ENCODE data around the gene E2F1.

The E2F1 gene

GRCh38 chr20:33709905-33710541, 23.8 kb upstream of the E2F1 start:
- Histone ChIP-seq H3K36me3 (peaks cover 59% of the 10 kb centered on the region), H3K4me1 (ENCODE audit: control insufficient read depth in 1 of 2, insufficient read depth in 1 of 2, low read depth in 1 of 2, low read length in 1 of 2) (no peaks in the 10 kb centered on the region), H3K9me3 (no peaks in the 10 kb centered on the region), H3K27ac (no peak overlapping the region), H3K27me3 (no peaks in the 10 kb centered on the region), H3K4me3 (ENCODE audit: low read depth in 1 of 2, low read length in 1 of 2) (no peak overlapping the region)
- TF ChIP-seq CTCF (IDR thresholded peaks at IDR 0.05): no peak

- no peak overlapping the region for H3K27ac ChIP-seq
- TF ChIP-seq CTCF (IDR thresholded peaks at IDR 0.05): no peak
- H3K4me3 ChIP-seq (ENCODE audit: low read depth in 1 of 2, low read length in 1 of 2): no peak overlapping the region
- H3K27me3 ChIP-seq: no peaks in the 10 kb centered on the region
- no peaks in the 10 kb centered on the region for H3K9me3 ChIP-seq
- no peaks in the 10 kb centered on the region for H3K4me1 ChIP-seq (ENCODE audit: control insufficient read depth in 1 of 2, insufficient read depth in 1 of 2, low read depth in 1 of 2, low read length in 1 of 2)
- peaks cover 56% of the 10 kb centered on the region for H3K36me3 ChIP-seq
Observed at GRCh38 chr20:33709398-33709797, 23.2 kb upstream of the E2F1 start.

- Histone ChIP-seq H3K36me3 (peaks cover 48% of the 10 kb centered on the region), H3K27me3 (no peaks in the 10 kb centered on the region), H3K9me3 (no peaks in the 10 kb centered on the region), H3K27ac (no peak overlapping the region), H3K4me3 (ENCODE audit: low read depth in 1 of 2, low read length in 1 of 2) (no peak overlapping the region), H3K4me1 (ENCODE audit: control insufficient read depth in 1 of 2, insufficient read depth in 1 of 2, low read depth in 1 of 2, low read length in 1 of 2) (no peaks in the 10 kb centered on the region)
- TF ChIP-seq CTCF (IDR thresholded peaks at IDR 0.05): no peak
Observed at GRCh38 chr20:33707668-33708067, 21.5 kb upstream of the E2F1 start.

- no peaks in the 10 kb centered on the region for H3K9me3 ChIP-seq
- no peak for TF ChIP-seq CTCF (IDR thresholded peaks at IDR 0.05)
- H3K27ac ChIP-seq: no peak overlapping the region
- H3K36me3 ChIP-seq: peaks cover 30% of the 10 kb centered on the region
- no peaks in the 10 kb centered on the region for H3K27me3 ChIP-seq
- H3K4me3 ChIP-seq (ENCODE audit: low read depth in 1 of 2, low read length in 1 of 2): no peak overlapping the region
- no peaks in the 10 kb centered on the region for H3K4me1 ChIP-seq (ENCODE audit: control insufficient read depth in 1 of 2, insufficient read depth in 1 of 2, low read depth in 1 of 2, low read length in 1 of 2)
Observed at GRCh38 chr20:33704197-33704924, 18.2 kb upstream of the E2F1 start.

GRCh38 chr20:33703498-33704137, 17.4 kb upstream of the E2F1 start:
- no peaks in the 10 kb centered on the region for H3K4me1 ChIP-seq (ENCODE audit: control insufficient read depth in 1 of 2, insufficient read depth in 1 of 2, low read depth in 1 of 2, low read length in 1 of 2)
- peaks cover 30% of the 10 kb centered on the region for H3K36me3 ChIP-seq
- no peaks in the 10 kb centered on the region for H3K9me3 ChIP-seq
- no peak overlapping the region for H3K27ac ChIP-seq
- TF ChIP-seq CTCF (IDR thresholded peaks at IDR 0.05): no peak
- no peak overlapping the region for H3K4me3 ChIP-seq (ENCODE audit: low read depth in 1 of 2, low read length in 1 of 2)
- H3K27me3 ChIP-seq: no peaks in the 10 kb centered on the region
